Measurements from ENCODE around the gene DUOX1. TPM values are rescaled to one million over a fixed set of nuclear protein-coding genes. Genes with fewer than 3 reads are reported as not detected.

The DUOX1 gene
- total RNA-seq, 1 experiment from 2014 or later: 19.6 TPM

- peaks cover 0 to 4% of the 10 kb centered on the region in 2 experiments; a peak in 2 of 4 replicates for H3K4me1 ChIP-seq (ENCODE audit: control insufficient read depth in 1 of 2, insufficient read depth in 2 of 2, low read length in 2 of 2)
- ChIA-PET CTCF (interaction anchor here (0.8 kb wide), 1 partner anchor 12 kb away, joined by 4 read pairs; no protein-coding TSS in a partner anchor), POLR2A (no interaction called here), RAD21 (ENCODE audit: low non-redundant PET in 1 of 2, low total read pairs in 2 of 2, uncharacterized antibody in 2 of 2, unreplicated experiment in 2 of 2) (no interaction called here)
- no peak within 1 kb of the TSS for H3K4me2 ChIP-seq (ENCODE audit: low read length)
- intact Hi-C loops (cut with micrococcal nuclease): no loop called here
- H3K27ac ChIP-seq (ENCODE audit: low read depth, low read length): no peak within 1 kb of the TSS
- H3K36me3 ChIP-seq (ENCODE audit: control insufficient read depth in 1 of 2, insufficient read depth in 2 of 2, low read length in 2 of 2): no peaks in the 10 kb centered on the region
- H3K79me2 ChIP-seq (ENCODE audit: insufficient read depth, low read length): no peaks in the 10 kb centered on the region
- no peaks in the 10 kb centered on the region for H3K9me2 ChIP-seq (ENCODE audit: insufficient read depth)
- ATAC-seq: no peak
- no peaks in the 10 kb centered on the region for H3K27me3 ChIP-seq (ENCODE audit: insufficient read depth, low read length)
- H3K9me3 ChIP-seq (ENCODE audit: control insufficient read depth in 1 of 2, insufficient read depth in 1 of 2, low read depth in 1 of 2, low read length in 2 of 2): no peaks in the 10 kb centered on the region
- no peak for TF ChIP-seq ZFX (IDR thresholded peaks at IDR 0.05)
- no peak for TF ChIP-seq RAD21 (IDR thresholded peaks at IDR 0.05; ENCODE audit: low read depth)
- no peak for TF ChIP-seq SIN3A (IDR thresholded peaks at IDR 0.05; ENCODE audit: low read depth)
- TF ChIP-seq TCF7L2 (IDR thresholded peaks at IDR 0.05; ENCODE audit: borderline replicate concordance, extremely low read depth, insufficient read depth, insufficient read length): no peak
- no peak for TF ChIP-seq SRF (IDR thresholded peaks at IDR 0.05; ENCODE audit: low read depth)
- no peak for TF ChIP-seq EZH2phosphoT487 (IDR thresholded peaks at IDR 0.05; ENCODE audit: borderline replicate concordance)
- no peak for TF ChIP-seq ATF3 (IDR thresholded peaks at IDR 0.05)
- TF ChIP-seq YY1 (IDR thresholded peaks at IDR 0.05; ENCODE audit: extremely low read depth, insufficient replicate concordance, low read depth, low read length): no peak
- no peak for TF ChIP-seq POLR2A (IDR thresholded peaks at IDR 0.05; ENCODE audit: borderline replicate concordance, extremely low read depth, insufficient read depth, insufficient read length)
- TF ChIP-seq EZH2 (IDR thresholded peaks at IDR 0.05): no peak
- TF ChIP-seq SP1 (IDR thresholded peaks at IDR 0.05; ENCODE audit: low read depth): no peak
- no peak within 1 kb of the TSS for H3K9ac ChIP-seq (ENCODE audit: low read length)
- no TSS peak for BruUV-seq (replicated peaks)
- H3K4me3 ChIP-seq (replicated peaks in 1 of 2; ENCODE audit: low read depth in 1 of 2, low read length in 2 of 2): no peak within 1 kb of the TSS
- DNase-seq (ENCODE audit: low read depth, low spot score): no peak
- H2AFZ ChIP-seq (ENCODE audit: low read depth, low read length, poor library complexity, severe bottlenecking): no peak within 1 kb of the TSS
- H4K20me1 ChIP-seq (ENCODE audit: insufficient read depth): no peaks in the 10 kb centered on the region
Observed at GRCh38 chr15:45114076-45114750, 15.6 kb upstream of the DUOX1 start, which contains the start of the genes DUOX2 and DUOXA2. TSS of gene DUOX2 (minus strand) at chr15:45114172. CDS start at chr15:45113411, 761 bp downstream. TSS of gene DUOXA2 (plus strand) at chr15:45114326. CDS start at chr15:45114606, 280 bp downstream.

Data from HCT116 (cell line).